D341Med (cell line): ENCODE results near the gene CLC.
"Not testable (repeated sequence)": the region's sequence is repeated elsewhere in the genome, so short reads cannot be mapped to it uniquely, and the experiment has no call there.

ENCODE experiments used
- DNase-seq: peaks from one replicate; pipeline ENCODE4 v3.0.0; 2012; ENCODE audit warnings: low spot score

The CLC gene

DNA sequence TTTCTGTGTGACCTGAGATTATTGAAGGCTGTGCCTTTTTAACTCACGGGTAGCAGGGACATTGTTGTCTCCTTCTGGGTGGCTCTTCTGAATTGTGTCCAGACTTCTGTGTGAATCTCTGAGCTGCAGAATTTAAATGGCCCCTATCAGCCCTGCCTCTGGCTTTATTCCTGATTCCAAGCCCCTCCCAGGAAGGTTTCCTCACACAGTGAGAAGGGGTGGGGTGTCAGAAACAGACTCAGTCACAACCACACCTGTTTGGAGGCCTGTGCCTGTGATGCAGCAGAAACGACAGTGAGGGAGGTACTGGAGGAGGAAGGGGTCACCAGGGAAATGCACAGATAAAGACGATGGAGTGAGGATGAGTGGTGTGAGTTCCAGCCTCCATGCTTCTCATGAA is at the start of gene CLC:
Gene CLC, minus strand, starts transcription at position 139 of the 400 bp plus-strand sequence. Its CDS starts 77 bp downstream, at position 62.
- no peak for DNase-seq

DNA sequence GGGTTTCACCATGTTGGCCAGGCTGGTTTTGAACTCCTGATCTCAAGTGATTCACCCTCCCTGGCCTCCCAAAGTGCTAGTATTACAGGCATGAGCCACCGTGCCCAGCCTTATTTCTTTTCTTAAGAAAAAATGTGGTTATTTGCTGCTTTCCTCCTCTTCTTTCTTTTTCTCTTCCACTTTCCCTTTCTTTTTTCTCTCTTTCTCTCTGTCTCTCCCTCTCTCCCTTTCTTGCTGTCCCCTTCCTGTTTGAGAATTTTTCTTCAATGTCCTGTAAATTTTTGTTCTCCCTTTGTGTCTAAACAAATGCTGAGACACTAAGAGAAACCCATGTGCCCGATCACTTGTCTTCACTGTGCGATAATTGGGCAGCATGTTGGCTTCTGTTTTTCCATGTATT is 43.1 kb upstream of the CLC start:
- DNase-seq = no peak

DNA sequence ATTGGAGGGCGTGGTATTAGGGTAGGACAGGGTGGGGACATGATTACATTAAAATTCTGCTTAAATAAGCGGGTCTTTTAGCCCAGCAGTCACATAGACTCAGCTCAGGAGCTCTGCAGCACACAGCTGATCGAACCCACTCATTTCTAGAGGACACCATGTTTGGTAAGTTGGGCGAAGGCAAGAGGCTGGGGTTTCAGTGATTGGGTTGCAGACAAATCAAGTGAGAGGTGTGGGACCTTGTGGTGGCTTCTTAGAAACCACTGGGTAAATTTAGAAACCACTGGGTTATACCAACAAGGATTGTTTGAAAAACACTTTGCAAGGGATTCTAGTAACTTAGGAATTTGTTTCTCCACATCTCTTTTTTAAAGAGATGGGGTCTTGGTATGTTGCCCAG is 40.9 kb upstream of the CLC start, which contains the start of gene LEUTX:
Gene LEUTX, plus strand, starts transcription at position 92 of the 400 bp plus-strand sequence. Its CDS starts 67 bp downstream, at position 159.
- DNase-seq = no peak

DNA sequence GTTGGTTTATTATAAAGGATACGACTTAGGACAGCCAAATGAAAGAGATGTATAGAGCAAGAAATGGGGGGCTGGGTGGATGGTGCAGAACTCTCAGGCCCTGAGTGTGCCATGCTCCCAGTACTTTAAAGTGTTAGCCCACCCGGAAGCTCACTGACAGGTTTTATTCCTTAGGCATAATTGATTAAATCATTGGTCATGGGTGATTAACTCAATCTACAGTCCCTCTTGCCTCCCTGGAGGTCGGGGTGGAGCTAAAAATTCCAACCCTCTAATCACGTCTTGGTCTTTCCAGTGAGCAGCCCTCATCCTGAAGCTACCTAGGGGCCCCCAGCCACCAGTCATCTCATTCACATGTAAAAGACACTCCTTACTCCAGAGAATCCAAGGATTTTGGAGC is 31.0 kb upstream of the CLC start:
- DNase-seq = no peak

DNA sequence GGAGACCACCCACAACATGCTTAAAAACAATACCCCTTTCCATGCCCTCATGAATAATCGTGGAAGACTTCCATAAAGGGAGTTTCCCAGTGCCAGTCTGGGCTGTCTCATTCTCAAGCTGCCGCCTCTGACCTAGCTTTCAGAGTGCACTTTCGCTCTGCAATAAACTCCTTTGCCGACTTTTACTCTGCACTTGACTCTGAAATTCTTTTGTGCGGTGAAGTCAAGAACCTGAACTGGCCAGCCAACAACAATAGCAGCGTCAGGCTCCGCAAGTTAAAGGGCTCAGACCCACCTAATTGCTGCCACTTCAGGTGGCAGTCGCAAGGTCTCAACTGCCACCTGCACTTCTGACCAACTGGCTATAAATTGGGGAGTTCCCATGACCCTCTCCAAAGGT is 30.5 kb upstream of the CLC start:
- DNase-seq = no peak

DNA sequence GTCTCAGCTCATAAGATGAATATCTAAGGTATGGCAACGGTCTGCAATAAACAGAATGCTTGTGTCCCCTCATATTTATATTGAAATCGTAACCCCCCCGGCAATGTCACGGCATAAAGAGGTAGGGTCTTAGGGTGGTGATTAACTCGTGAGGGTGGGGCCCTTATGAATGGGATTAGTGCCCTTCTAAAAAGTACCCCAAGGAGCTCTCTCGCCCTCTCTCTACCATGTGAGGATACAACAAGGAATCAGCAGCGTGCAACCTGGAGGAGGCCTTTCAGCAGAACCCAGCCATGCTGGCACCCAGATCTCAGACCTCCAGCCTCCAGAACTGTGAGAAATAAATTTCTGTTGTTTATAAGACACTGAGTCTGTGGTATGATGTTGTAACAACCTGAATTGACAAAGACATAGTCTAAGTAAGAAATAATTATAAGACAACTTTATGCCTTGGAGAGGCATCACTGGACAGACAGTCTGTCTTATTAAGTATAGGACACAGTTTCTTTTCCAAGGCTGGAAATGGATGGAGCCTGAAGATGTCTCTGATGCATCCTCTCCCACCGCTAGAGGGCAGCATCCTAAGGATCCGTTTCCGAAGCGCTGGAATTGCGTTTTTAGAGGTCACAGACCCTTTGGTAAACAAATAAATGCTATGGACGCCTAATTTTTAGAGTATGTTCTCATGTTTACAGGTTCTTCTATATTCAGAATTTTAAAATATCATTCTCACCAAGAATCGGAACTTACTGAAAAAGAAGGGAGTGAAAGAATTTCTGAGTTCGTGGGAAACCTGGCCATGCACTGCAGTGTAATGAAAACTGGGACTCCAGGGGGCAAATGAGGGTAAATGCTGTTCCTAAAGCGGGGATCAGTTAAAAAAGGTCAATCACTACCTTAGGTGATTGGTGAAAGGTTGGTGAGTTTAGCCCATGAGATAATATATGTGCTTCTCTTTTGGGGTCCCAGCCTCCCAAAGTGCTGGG is 27.6 kb upstream of the CLC start:
- peak; percentile 52 for DNase-seq

DNA sequence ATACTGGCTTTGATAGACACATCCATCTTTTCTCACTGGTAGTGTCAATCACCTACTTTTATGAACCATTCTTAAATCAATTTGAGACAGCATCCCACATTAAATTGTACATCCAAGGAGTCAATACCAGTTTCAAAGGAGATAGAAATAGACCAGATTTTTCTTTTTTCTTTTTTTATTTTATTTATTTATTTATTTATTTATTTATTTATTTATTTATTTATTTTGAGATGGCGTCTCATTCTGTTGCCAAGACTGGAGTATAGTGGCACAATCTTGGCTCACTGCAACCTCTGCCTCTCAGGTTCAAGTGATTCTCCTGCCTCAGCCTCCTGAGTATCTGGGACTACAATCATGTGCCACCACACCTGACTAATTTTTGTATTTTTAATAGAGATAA is 24.0 kb upstream of the CLC start:
- not testable (repeated sequence) for DNase-seq

DNA sequence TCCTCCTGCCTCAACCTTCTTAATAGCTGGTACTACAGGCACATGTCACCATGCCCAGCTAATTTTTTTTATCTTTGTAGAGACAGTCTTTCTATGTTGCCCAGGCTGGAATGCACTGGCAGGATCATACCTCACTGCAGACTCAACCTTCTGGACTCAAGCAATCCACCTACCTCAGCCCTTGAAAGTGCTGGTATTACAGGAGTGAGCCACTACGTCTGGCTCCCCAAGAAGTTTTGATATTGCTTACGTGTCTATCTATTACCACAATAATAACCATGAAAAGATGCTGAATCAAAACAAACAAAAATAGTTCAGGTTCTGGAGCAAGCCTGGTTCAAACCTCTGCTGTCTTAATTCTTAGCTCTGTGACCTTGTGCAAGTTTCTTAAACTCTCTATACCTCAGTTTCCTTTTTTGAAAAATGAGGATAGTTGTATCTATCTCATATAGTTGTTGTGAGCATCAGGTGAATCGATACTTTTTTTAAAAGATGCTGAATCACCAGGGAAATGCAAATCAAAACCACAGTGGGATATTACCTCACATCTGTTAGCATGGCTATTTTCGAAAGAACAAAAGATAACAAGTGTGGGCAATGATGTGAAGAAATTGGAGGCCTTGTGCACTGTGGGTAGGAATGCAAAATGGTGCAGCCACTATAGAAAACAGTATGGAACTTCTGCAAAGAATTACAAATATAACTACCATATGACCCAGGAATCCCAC is 21.8 kb upstream of the CLC start:
- no peak for DNase-seq

DNA sequence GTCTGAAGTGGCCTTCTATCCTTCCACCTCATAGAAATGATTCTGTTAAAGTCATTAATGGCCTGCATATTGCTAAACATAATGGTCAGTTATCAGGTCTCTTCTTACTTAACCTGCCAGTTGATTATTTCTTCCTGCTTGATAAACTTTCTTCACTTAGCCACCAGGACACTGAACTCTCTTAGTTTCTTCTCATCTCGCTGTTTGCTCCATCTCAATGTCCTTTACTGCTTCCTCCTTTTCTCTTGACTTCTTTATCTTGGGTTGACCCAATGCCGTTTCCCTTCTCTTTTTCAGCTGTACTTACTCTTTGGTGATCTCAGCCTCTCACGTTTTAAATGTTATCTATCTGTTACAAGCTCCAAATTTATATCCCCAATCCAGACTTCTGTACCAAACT is 17.1 kb upstream of the CLC start:
- DNase-seq = no peak

DNA sequence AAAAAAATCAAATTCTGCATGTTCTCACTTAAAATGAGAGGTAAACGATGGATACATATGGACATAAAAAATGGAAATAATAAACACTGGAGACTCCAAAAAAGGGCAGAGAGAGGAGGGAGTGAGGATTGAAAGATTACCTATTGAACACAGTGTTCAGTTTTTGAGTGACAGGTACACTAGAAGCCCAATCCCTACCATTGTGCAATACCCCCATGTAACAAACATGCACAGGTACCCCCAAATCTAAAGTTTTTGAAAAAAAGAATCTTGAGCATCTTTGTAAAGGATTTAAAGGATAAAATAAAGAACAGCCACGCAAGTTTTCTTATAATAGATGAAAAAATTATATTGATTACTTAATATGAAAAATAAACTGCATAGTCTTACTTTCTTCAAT is 16.7 kb upstream of the CLC start:
- DNase-seq = no peak

DNA sequence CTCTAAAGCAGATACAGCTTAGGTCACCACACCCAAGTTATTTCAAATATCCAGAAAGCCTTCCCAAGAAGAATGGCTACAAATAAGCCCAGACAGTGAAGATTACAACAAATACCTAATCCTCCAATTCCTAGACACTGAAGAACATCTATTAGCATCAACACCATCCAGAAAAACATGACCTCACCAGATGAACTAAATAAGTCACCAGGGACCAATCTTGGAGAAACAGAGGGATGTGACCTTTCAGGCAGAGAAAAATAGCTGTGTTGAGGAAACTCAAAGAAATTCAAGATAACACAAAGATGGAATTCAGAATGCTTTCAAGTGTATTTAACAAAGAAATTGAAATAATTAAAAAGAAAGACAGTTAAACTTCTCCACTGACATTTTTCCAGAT is 15.0 kb upstream of the CLC start:
- no peak for DNase-seq

DNA sequence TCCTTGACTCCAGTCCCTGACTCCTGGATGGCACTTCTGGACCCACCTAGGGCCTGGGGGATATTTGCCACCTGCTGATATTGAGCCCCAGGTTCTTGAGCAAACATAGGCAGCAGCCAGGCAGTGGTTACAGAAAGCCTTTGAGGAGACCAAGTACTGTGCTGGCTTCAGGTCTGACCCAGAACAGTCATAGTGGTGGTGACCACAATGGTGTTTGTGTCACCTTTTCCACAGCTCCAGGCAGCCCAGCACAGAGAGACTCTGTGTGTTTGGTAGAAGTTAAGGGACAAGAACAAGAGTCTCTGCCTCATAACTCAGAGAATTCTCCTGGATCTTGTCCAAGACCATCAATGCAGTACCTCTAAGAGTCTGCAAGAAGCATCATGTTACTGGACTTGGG is 14.6 kb upstream of the CLC start:
- DNase-seq = no peak

DNA sequence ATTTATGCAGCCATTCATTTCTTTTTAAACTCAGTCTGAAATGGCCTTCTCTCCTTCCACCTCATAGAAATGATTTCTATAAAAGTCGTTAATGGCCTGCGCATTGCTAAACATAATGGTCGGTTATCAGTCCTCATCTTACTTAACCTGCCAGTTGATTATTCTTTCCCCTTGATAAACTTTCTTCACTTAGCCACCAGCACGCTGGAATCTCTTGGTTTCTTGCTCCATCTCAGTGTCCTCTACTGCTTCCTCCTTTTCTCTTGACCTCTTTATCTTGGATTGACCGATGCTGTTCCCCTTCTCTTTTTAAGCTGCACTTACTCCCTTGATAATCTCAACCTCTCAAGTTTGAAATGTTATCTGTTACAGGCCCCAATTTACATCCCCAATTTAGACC is 12.2 kb upstream of the CLC start:
- DNase-seq = no peak

DNA sequence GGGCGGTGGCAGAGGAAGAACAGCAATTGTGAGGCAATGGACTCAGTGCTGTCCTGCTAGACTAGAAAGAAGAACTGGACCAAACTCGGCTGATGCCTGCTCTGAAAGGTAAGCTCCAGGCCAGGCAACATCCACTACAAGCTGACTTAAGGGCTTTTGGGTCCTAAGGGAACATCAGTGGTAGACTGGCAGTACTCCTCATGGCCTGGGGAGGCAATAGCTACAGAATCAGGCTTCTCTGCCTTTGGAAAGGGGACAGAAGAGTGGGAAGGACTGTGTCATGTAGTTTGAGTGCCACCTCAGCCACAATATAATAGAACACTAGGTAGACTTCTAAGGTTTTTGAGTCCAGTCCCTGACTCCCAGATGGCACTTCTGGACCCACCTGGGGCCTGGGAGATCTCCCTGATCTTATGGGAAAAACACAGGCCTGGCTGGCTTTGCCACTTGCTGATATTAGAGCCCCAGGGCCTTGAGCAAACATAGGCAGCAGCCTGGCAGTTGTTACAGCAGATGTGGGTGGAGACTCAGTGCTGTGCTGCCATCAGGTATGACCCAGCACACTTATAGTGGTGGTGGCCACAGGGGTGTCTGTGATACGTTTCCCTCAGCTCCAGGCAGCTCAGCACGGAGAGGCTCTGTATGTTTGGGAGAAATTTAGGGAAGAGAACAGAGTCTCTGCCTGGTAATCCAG is 9.2 kb upstream of the CLC start:
- DNase-seq = no peak

DNA sequence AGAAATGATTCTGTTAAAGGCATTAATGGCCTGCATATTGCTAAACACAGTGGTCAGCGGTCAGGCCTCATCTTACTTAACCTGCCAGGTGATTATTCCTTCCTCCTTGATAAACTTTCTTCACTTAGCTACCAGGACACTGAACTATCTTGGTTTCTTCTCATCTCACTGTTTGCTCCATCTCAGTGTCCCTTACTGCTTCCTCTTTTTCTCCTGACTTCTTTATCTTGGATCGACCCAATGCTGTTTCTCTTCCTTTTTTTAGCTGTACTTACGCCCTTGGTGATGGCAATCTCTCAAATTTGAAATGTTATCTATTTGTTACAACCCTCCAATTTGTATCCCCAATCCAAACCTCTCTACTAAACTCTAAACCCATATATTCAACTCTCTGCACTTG is 7.8 kb upstream of the CLC start:
- no peak for DNase-seq

DNA sequence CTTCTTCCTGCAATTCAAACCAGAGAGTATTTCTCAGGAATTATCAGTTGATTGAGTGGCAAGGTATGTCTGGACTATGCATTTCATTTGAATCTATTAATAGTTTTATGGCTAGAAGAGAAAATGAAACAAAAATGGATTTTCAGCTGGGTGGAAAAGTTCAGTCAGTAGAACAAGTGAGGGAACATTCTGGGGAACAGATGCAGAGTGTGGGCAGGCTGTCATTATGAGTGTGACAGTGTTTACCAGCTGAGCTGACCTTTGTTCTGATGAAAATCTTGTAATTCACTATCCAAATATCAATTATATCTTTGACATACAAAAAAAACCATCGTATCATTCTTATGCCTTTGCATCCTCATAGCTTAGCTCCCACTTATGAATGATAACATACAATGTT is 2.6 kb upstream of the CLC start:
- no peak for DNase-seq

DNA sequence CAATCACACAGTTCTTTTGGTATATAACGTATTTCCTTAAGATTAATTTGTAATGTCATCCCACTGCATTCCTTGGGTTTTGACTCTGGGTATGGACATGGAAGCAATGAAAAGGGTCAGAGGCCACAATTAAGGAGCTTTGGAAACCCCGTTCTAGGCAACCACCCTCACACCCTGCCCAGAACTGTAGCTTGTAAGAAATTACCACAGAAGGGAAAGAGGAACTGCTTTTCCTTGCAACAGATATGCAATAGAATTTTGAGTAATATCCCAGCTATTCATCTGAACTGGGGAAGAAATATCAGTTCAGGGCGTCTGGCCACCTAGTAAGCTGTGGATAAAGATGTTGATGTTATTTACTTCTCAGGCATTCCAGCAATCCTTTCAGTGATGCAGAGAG is 985 bp upstream of the CLC start:
- DNase-seq = no peak

DNA sequence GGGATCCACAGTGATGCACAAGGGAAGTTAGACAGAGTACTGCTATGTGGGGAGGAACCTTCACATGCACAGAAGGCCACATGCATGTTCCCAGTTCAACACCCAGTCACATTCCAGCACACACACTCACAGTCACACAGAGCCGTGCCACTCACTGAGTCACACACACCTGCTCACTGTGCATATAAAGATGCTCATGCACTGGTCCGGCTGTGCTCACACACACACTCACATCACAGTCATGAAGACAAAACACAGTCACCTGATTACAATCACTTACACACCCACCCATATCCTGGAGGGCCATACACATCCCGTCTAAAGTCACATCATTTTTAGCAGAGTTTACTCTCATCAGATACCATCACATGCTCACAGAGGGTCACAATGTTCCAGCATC is 478 bp downstream of the CLC start:
- DNase-seq = no peak

DNA sequence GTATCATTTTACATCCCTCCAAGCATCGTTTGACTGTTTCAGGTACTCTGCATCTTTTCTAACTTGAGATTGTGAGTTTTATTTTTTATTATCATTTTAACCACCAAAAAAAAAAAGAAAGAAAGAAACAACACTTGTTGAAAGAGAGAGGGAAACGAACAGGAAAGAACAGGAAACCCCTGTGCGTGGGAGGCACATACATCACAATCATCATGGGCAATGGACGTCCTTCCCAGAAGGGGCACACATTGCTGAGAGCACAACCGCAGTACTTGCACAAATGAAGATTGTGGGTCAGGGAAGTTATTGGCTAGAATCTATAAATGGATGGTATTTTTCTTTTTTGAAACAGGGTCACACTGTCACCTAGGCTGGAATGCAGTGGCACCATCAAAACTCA is 1.7 kb downstream of the CLC start:
- no peak for DNase-seq

DNA sequence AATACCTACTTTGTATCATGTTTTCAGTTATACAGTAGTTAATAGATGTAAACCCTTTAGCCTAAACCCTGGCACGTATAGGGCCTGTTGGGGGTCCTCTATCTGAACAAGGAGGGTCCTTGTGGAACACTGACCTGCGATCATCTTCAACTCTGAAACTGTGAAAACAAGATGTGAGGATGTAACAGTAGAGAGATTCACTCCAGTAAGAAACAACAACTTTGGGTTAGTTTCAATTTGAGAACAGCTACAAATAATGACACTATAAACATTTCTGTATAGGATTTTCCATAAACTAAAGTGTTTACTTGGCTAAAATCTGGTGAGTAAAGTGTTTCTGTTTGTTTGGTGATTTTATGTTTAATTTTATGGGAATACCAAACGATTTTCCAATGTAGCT is 2.1 kb downstream of the CLC start:
- DNase-seq = no peak

DNA sequence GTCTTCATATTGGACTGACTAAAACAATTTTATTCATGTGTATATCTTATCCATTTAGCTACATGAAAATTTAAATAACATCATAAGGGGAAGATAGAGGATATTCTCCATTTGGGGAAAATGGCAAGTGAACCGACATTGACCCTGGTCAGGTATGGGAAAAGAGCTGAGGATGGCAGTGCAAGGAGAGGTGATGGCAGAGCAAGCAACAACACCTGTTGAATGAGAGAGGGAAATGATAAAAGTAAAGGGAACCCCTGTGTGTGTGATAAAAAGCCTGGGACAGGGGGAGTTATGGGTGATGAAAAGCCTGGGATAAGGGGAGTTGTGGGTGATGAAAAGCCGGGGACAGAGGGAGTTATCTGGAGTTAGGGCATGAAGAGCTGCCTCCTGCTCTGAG is 4.0 kb downstream of the CLC start:
- no peak for DNase-seq

DNA sequence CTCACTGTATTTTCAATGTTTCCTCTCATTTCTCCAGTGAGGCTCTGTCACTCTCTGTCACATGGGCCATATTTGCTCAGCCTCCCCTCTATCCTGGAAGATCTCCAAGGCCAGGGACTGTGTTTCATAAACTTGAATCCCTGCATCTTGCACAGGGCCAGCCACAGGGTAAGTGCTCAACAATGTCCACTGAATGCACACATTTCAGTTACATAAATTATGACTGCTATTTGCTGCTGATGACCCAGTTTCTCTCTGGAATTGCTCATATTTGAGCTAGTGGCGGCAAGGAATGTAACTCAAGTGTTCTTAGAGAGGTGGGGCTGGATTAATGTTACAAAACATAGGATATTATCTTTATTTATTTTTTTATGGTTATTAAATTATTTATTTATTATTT is 6.1 kb downstream of the CLC start:
- DNase-seq = no peak

DNA sequence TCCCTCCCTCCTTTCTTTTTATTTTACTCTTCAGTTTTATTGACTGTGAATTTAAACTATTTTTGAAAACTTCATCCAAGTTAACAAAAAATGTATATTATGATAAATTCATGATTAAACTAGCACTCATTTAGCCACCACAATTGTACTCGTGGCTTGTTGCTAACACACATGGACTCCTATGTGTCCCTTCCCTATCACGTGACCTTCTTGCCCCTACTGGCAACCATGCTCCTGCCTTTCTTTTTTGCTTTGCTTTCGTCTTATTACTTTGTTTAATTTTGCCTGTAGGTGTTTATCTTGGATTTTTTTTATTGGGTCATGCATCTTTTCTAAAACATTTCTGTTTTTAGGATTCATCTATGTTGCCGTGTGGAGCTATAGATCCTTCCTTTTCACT is 8.2 kb downstream of the CLC start:
- no peak for DNase-seq
